Measurements from ENCODE around the gene NFYC. TPM values are rescaled to one million over a fixed set of nuclear protein-coding genes. Genes with fewer than 3 reads are reported as not detected.

NFYC gene
- total RNA-seq, 3 donors from 2014 or later: 56.2 to 76.4 (median 70.5) TPM

- H3K4me3 ChIP-seq: no peak overlapping the region
- intact Hi-C loops (cut with DNase I, micrococcal nuclease): no loop called here
- H3K9me3 ChIP-seq: no peaks in the 10 kb centered on the region
- ATAC-seq (no peak), DNase-seq (no peak)
- H3K36me3 ChIP-seq (ENCODE audit: low read depth): no peaks in the 10 kb centered on the region
- no peaks in the 10 kb centered on the region for H3K4me1 ChIP-seq (ENCODE audit: low read depth)
- no peak for TF ChIP-seq CTCF (IDR thresholded peaks at IDR 0.05)
These were observed 6.8 kb upstream of the NFYC start for GRCh38 chr1:40684669-40685068.

GRCh38 chr1:40687059-40687458 is 4.4 kb upstream of the NFYC start:
- H3K4me1 ChIP-seq (ENCODE audit: low read depth): peaks cover 6% of the 10 kb centered on the region
- DNase-seq (no peak), ATAC-seq (no peak)
- TF ChIP-seq CTCF (IDR thresholded peaks at IDR 0.05): no peak
- no peak overlapping the region for H3K4me3 ChIP-seq
- H3K36me3 ChIP-seq (ENCODE audit: low read depth): no peaks in the 10 kb centered on the region
- intact Hi-C loops (cut with DNase I, micrococcal nuclease): no loop called here
- H3K9me3 ChIP-seq: no peaks in the 10 kb centered on the region

GRCh38 chr1:40687661-40688060 is 3.8 kb upstream of the NFYC start:
- ATAC-seq (no peak), DNase-seq (no peak)
- H3K36me3 ChIP-seq (ENCODE audit: low read depth): no peaks in the 10 kb centered on the region
- TF ChIP-seq CTCF (IDR thresholded peaks at IDR 0.05): no peak
- intact Hi-C loops (cut with DNase I, micrococcal nuclease): no loop called here
- no peaks in the 10 kb centered on the region for H3K9me3 ChIP-seq
- H3K4me1 ChIP-seq (ENCODE audit: low read depth): peaks cover 10% of the 10 kb centered on the region
- no peak overlapping the region for H3K4me3 ChIP-seq

GRCh38 chr1:40689737-40690136 is 1.8 kb upstream of the NFYC start:
- H3K9me3 ChIP-seq: no peaks in the 10 kb centered on the region
- intact Hi-C loops (cut with DNase I, micrococcal nuclease): no loop called here
- H3K4me3 ChIP-seq: no peak overlapping the region
- H3K4me1 ChIP-seq (ENCODE audit: low read depth): peaks cover 24% of the 10 kb centered on the region
- ATAC-seq (no peak), DNase-seq (no peak)
- no peaks in the 10 kb centered on the region for H3K36me3 ChIP-seq (ENCODE audit: low read depth)
- TF ChIP-seq CTCF (IDR thresholded peaks at IDR 0.05): no peak

GRCh38 chr1:40690771-40691537 is 550 bp upstream of the NFYC start:
- no peaks in the 10 kb centered on the region for H3K9me3 ChIP-seq
- peak overlapping the region; percentile 88 for H3K4me3 ChIP-seq
- H3K4me1 ChIP-seq (ENCODE audit: low read depth): peaks cover 24% of the 10 kb centered on the region
- no peak for DNase-seq
- no peak for TF ChIP-seq CTCF (IDR thresholded peaks at IDR 0.05)
- H3K36me3 ChIP-seq (ENCODE audit: low read depth): no peaks in the 10 kb centered on the region
- intact Hi-C loops (cut with DNase I, micrococcal nuclease): no loop called here
- ATAC-seq: peak; percentile 3
